GM12878 (cell line): ENCODE measurements around the gene COPZ1. TPM values are rescaled to one million over a fixed set of nuclear protein-coding genes. Genes with fewer than 3 reads are reported as not detected.

Source experiments
- BACH1 ChIP-seq: fragments of 450-650 bp; IDR thresholded peaks from 2 replicates; pipeline ENCODE4 v1.6.1; 2017; ENCODE audit warnings: mild to moderate bottlenecking, borderline replicate concordance
- BCL11A ChIP-seq: IDR thresholded peaks from 2 replicates; pipeline ENCODE4 v1.6.1; 2011; ENCODE audit warnings: low read depth, low read length
- CHD1 ChIP-seq: IDR thresholded peaks from 2 replicates; pipeline ENCODE4 v1.6.1; 2012; ENCODE audit warnings: low read depth, low read length, improper control_type of control experiment
- DPF2 ChIP-seq: fragments of 450-650 bp; IDR thresholded peaks from 2 replicates; pipeline ENCODE4 v1.6.1; 2017; ENCODE audit warnings: mild to moderate bottlenecking
- EED ChIP-seq: sonication (generic); IDR thresholded peaks from 2 replicates; pipeline ENCODE4 v1.6.1; 2016; ENCODE audit warnings: antibody characterized with exemption, low read depth
- ETV6 ChIP-seq, 2 experiments: fragments of 450-650 bp in 1 of 2; IDR thresholded peaks in 1 of 2; conservative IDR thresholded peaks in 1 of 2; 2 replicates each; pipeline ENCODE4 v1.6.1; 2014; ENCODE audit warnings: antibody characterized with exemption in 1 of 2, borderline replicate concordance in 1 of 2, low read depth in 1 of 2, mild to moderate bottlenecking in 1 of 2, moderate library complexity in 1 of 2
- LARP7 ChIP-seq: fragments of 450-650 bp; IDR thresholded peaks from 2 replicates; pipeline ENCODE4 v1.6.1; 2017; ENCODE audit warnings: mild to moderate bottlenecking
- NFIC ChIP-seq: IDR thresholded peaks from 2 replicates; pipeline ENCODE4 v1.6.1; 2012; ENCODE audit warnings: low read depth, mild to moderate bottlenecking, inconsistent platforms, low read length, moderate library complexity
- PAX8 ChIP-seq: fragments of 450-650 bp; IDR thresholded peaks from 2 replicates; pipeline ENCODE4 v1.6.1; 2017; ENCODE audit warnings: mild to moderate bottlenecking, moderate library complexity
- PKNOX1 ChIP-seq: fragments of 450-650 bp; IDR thresholded peaks from 2 replicates; pipeline ENCODE4 v1.6.1; 2016; ENCODE audit warnings: mild to moderate bottlenecking
- POLR2A ChIP-seq: IDR thresholded peaks from 2 replicates; pipeline ENCODE4 v1.6.1; 2011; ENCODE audit warnings: low read depth, mild to moderate bottlenecking, low read length
- RBBP5 ChIP-seq: fragments of 200-600 bp; sonication (generic); conservative IDR thresholded peaks from 2 replicates; pipeline ENCODE4 v1.6.1; 2016
- RFX5 ChIP-seq: IDR thresholded peaks from 2 replicates; pipeline ENCODE4 v1.6.1; 2011; ENCODE audit warnings: low read depth, low read length, improper control_type of control experiment
- SMC3 ChIP-seq: IDR thresholded peaks from 2 replicates; pipeline ENCODE4 v1.6.1; 2011; ENCODE audit warnings: low read length, improper control_type of control experiment, borderline replicate concordance
- SPI1 ChIP-seq: IDR thresholded peaks from 2 replicates; pipeline ENCODE4 v1.6.1; 2011; ENCODE audit warnings: low read depth, mild to moderate bottlenecking, low read length, moderate library complexity, borderline replicate concordance; ENCODE audit not compliant: insufficient read depth
- SRF ChIP-seq, 2 experiments: IDR thresholded peaks; 2 replicates each; pipeline ENCODE4 v1.6.1; 2011; ENCODE audit warnings: low read depth in 2 of 2, low read length in 2 of 2, mild to moderate bottlenecking in 1 of 2, moderate library complexity in 1 of 2
- TAF1 ChIP-seq: IDR thresholded peaks from 2 replicates; pipeline ENCODE4 v1.6.1; 2011; ENCODE audit warnings: mild to moderate bottlenecking, low read depth, low read length, borderline replicate concordance
- ZNF217 ChIP-seq: fragments of 450-650 bp; IDR thresholded peaks from 2 replicates; pipeline ENCODE4 v1.6.1; 2017; ENCODE audit warnings: antibody characterized with exemption, mild to moderate bottlenecking
- ZNF274 ChIP-seq: IDR thresholded peaks from one replicate; pipeline ENCODE4 v1.8.0; 2011; ENCODE audit not compliant: insufficient read length, insufficient read depth
- ZNF622 ChIP-seq: fragments of 450-650 bp; IDR thresholded peaks from 2 replicates; pipeline ENCODE4 v1.6.1; 2017; ENCODE audit warnings: mild to moderate bottlenecking, inconsistent platforms
- polyA plus RNA-seq, 11 experiments: library from polyadenylated mRNA; depleted of rRNA in 4 of 11; unstranded in 6 of 11; stranded (reverse) in 5 of 11; fragments of >200 nt; fragmentation: Nextera tagmentation in 4 of 11; fragmentation: Illumina TruSeq in 1 of 11; extraction: Ambion mirVana in 4 of 11; extraction: Trizol in 1 of 11; gene quantifications; 1 replicate in 1 of 11; 2 replicates in 10 of 11; pipeline versions ENCODE4 v1.2.1 to v1.2.3, GENCODE V29; 2011 to 2016; ENCODE audit warnings: inconsistent platforms in 2 of 11, missing spikeins in 2 of 11, low read depth in 1 of 11
- total RNA-seq, 4 experiments: library from RNA; depleted of rRNA in 3 of 4; stranded (reverse); fragments of >200 nt in 3 of 4; fragmentation: Illumina TruSeq in 1 of 4; extraction: Trizol in 1 of 4; gene quantifications; 2 replicates each; pipeline versions ENCODE4 v1.2.1 to v1.2.3, GENCODE V29; 2013 to 2021
- TF ChIP-seq, protein P1 (sequence below): fragments of 450-650 bp; formaldehyde crosslinking; IDR thresholded peaks from 2 replicates; pipeline ENCODE4 v1.4.0; 2020; ENCODE audit warnings: mild to moderate bottlenecking, moderate library complexity
- TF ChIP-seq, protein P2 (sequence below): fragments of 150-350 bp; IDR thresholded peaks from 2 replicates; pipeline ENCODE4 v1.6.1; 2014; ENCODE audit warnings: mild to moderate bottlenecking, low read depth, low read length
- TF ChIP-seq, protein P3 (sequence below): fragments of 450-650 bp; IDR thresholded peaks from 2 replicates; pipeline ENCODE4 v1.6.1; 2016; ENCODE audit warnings: mild to moderate bottlenecking
- TF ChIP-seq, protein P4 (sequence below), 3 experiments: IDR thresholded peaks in 2 of 3; conservative IDR thresholded peaks in 1 of 3; 2 replicates each; pipeline ENCODE4 v1.5.1; 2011; ENCODE audit warnings: low read depth in 3 of 3, low read length in 3 of 3, mild to moderate bottlenecking in 3 of 3, control low read depth in 2 of 3, moderate library complexity in 2 of 3, inconsistent platforms in 1 of 3, mixed read lengths in 1 of 3; ENCODE audit not compliant: control insufficient read depth in 2 of 3, insufficient read depth in 1 of 3; ENCODE audit errors: extremely low read depth in 1 of 3

The COPZ1 gene
- total and polyA plus RNA-seq, 10 of the 15 experiments (the other 5 are each of a cell fraction or from before 2014, with no cell fraction given) = 112 to 378 (median 184) TPM

DNA sequence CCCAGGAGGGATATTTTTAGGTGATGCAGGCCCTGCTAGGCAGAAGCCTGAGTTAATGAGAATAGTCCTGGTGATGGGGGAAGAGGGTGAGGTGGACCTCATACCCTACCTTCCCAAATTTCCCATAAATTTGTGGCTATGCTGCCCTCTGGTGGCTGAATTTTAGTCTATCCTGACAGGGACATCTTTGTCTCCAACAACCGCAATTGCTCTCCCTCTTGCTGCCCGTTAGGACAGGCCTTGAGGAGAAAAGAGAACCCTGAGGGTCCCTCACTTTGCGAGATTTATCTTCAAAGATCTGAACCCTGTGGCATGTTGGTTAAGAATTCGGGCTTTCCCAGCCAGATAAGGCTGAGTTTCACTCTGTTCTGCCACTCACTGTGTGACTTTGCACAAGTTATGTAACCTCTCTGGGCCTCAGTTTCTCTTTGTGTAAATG is 69.4 kb downstream of the COPZ1 start (continued):
- TF ChIP-seq, protein P1, sequence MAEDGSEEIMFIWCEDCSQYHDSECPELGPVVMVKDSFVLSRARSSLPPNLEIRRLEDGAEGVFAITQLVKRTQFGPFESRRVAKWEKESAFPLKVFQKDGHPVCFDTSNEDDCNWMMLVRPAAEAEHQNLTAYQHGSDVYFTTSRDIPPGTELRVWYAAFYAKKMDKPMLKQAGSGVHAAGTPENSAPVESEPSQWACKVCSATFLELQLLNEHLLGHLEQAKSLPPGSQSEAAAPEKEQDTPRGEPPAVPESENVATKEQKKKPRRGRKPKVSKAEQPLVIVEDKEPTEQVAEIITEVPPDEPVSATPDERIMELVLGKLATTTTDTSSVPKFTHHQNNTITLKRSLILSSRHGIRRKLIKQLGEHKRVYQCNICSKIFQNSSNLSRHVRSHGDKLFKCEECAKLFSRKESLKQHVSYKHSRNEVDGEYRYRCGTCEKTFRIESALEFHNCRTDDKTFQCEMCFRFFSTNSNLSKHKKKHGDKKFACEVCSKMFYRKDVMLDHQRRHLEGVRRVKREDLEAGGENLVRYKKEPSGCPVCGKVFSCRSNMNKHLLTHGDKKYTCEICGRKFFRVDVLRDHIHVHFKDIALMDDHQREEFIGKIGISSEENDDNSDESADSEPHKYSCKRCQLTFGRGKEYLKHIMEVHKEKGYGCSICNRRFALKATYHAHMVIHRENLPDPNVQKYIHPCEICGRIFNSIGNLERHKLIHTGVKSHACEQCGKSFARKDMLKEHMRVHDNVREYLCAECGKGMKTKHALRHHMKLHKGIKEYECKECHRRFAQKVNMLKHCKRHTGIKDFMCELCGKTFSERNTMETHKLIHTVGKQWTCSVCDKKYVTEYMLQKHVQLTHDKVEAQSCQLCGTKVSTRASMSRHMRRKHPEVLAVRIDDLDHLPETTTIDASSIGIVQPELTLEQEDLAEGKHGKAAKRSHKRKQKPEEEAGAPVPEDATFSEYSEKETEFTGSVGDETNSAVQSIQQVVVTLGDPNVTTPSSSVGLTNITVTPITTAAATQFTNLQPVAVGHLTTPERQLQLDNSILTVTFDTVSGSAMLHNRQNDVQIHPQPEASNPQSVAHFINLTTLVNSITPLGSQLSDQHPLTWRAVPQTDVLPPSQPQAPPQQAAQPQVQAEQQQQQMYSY (CRISPR knock-in tag) = no peak
- TF ChIP-seq ZNF274 (no peak), PKNOX1 (no peak), RBBP5 (no peak), SRF (IDR thresholded peaks at IDR 0.05; ENCODE audit: low read depth in 2 of 2, low read length in 2 of 2) (no peak), RFX5 (no peak), LARP7 (no peak), TAF1 (no peak), NFIC (no peak), BCL11A (no peak), ZNF217 (no peak), ETV6 (conservative IDR thresholded peaks at IDR 0.05 in 1 of 2, IDR thresholded peaks at IDR 0.05 in 1 of 2; ENCODE audit: borderline replicate concordance in 1 of 2, low read depth in 1 of 2) (no peak), SMC3 (peak; percentile 48; the same call in 1 of the 2 replicates), POLR2A (no peak), DPF2 (no peak), ZNF622 (no peak), CHD1 (no peak), EED (no peak), SPI1 (no peak), BACH1 (no peak), PAX8 (no peak)
- TF ChIP-seq, protein P2, sequence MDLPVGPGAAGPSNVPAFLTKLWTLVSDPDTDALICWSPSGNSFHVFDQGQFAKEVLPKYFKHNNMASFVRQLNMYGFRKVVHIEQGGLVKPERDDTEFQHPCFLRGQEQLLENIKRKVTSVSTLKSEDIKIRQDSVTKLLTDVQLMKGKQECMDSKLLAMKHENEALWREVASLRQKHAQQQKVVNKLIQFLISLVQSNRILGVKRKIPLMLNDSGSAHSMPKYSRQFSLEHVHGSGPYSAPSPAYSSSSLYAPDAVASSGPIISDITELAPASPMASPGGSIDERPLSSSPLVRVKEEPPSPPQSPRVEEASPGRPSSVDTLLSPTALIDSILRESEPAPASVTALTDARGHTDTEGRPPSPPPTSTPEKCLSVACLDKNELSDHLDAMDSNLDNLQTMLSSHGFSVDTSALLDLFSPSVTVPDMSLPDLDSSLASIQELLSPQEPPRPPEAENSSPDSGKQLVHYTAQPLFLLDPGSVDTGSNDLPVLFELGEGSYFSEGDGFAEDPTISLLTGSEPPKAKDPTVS = no peak
- TF ChIP-seq, protein P3, sequence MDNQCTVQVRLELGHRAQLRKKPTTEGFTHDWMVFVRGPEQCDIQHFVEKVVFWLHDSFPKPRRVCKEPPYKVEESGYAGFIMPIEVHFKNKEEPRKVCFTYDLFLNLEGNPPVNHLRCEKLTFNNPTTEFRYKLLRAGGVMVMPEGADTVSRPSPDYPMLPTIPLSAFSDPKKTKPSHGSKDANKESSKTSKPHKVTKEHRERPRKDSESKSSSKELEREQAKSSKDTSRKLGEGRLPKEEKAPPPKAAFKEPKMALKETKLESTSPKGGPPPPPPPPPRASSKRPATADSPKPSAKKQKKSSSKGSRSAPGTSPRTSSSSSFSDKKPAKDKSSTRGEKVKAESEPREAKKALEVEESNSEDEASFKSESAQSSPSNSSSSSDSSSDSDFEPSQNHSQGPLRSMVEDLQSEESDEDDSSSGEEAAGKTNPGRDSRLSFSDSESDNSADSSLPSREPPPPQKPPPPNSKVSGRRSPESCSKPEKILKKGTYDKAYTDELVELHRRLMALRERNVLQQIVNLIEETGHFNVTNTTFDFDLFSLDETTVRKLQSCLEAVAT = no peak
- TF ChIP-seq, protein P4, sequence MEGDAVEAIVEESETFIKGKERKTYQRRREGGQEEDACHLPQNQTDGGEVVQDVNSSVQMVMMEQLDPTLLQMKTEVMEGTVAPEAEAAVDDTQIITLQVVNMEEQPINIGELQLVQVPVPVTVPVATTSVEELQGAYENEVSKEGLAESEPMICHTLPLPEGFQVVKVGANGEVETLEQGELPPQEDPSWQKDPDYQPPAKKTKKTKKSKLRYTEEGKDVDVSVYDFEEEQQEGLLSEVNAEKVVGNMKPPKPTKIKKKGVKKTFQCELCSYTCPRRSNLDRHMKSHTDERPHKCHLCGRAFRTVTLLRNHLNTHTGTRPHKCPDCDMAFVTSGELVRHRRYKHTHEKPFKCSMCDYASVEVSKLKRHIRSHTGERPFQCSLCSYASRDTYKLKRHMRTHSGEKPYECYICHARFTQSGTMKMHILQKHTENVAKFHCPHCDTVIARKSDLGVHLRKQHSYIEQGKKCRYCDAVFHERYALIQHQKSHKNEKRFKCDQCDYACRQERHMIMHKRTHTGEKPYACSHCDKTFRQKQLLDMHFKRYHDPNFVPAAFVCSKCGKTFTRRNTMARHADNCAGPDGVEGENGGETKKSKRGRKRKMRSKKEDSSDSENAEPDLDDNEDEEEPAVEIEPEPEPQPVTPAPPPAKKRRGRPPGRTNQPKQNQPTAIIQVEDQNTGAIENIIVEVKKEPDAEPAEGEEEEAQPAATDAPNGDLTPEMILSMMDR (IDR thresholded peaks at IDR 0.05 in 2 of 3, conservative IDR thresholded peaks at IDR 0.05 in 1 of 3; ENCODE audit: control insufficient read depth in 2 of 3, extremely low read depth in 1 of 3, insufficient read depth in 1 of 3, low read depth in 3 of 3, low read length in 3 of 3) = peak; percentile 65 to 75 (median 66)
